ENCODE data around the gene MBTPS1.

Gene MBTPS1

GRCh38 chr16:84116720-84117493 lies at the start of gene MBTPS1:
Gene MBTPS1 (minus strand): TSS chr16:84116942. CDS start chr16:84101783, 15,159 bp downstream.
- DNase-seq: peak; percentile 56

- DNase-seq: no peak
Observed at GRCh38 chr16:84165746-84166145, 49.0 kb upstream of the MBTPS1 start.

GRCh38 chr16:84161801-84162200 lies 45.1 kb upstream of the MBTPS1 start:
- no peak for DNase-seq

- DNase-seq: no peak
Observed at GRCh38 chr16:84161037-84161436, 44.3 kb upstream of the MBTPS1 start.

- DNase-seq: no peak
Observed at GRCh38 chr16:84159800-84160199, 43.1 kb upstream of the MBTPS1 start.

- no peak for DNase-seq
Observed at GRCh38 chr16:84159007-84159406, 42.3 kb upstream of the MBTPS1 start.

GRCh38 chr16:84156342-84156784 lies 39.6 kb upstream of the MBTPS1 start:
- DNase-seq: peak; percentile 10

GRCh38 chr16:84155771-84156170 lies 39.0 kb upstream of the MBTPS1 start:
- DNase-seq: no peak

- no peak for DNase-seq
Observed at GRCh38 chr16:84155226-84155625, 38.5 kb upstream of the MBTPS1 start.

- DNase-seq: no peak
Observed at GRCh38 chr16:84153660-84154214, 37.0 kb upstream of the MBTPS1 start.

- no peak for DNase-seq
Observed at GRCh38 chr16:84150926-84151325, 34.2 kb upstream of the MBTPS1 start.

- DNase-seq: peak; percentile 41
Observed at GRCh38 chr16:84144859-84145639, 28.3 kb upstream of the MBTPS1 start, which contains the start of the genes DNAAF1 and HSDL1. Gene DNAAF1 (plus strand): TSS chr16:84145308. CDS start chr16:84145441, 133 bp downstream. Gene HSDL1 (minus strand): TSS chr16:84145177. CDS start chr16:84131321, 13,856 bp downstream.

GRCh38 chr16:84144209-84144858 lies 27.6 kb upstream of the MBTPS1 start:
- DNase-seq: no peak

GRCh38 chr16:84143784-84144199 lies 27.1 kb upstream of the MBTPS1 start:
- no peak for DNase-seq

GRCh38 chr16:84143081-84143480 lies 26.3 kb upstream of the MBTPS1 start:
- no peak for DNase-seq

- no peak for DNase-seq
Observed at GRCh38 chr16:84141143-84141670, 24.5 kb upstream of the MBTPS1 start.

GRCh38 chr16:84139628-84140258 lies 23.0 kb upstream of the MBTPS1 start:
- DNase-seq: no peak

- peak; percentile 60 for DNase-seq
Observed at GRCh38 chr16:84138824-84139627, 22.3 kb upstream of the MBTPS1 start.

GRCh38 chr16:84138500-84138823 lies 21.7 kb upstream of the MBTPS1 start:
- DNase-seq: no peak

GRCh38 chr16:84137769-84138357 lies 21.1 kb upstream of the MBTPS1 start:
- DNase-seq: no peak

- no peak for DNase-seq
Observed at GRCh38 chr16:84137287-84137686, 20.5 kb upstream of the MBTPS1 start.

All from DMS79 treated with DMSO at 0.1 percent for 48 hours (cell line).